Erythroblast (primary cell): Measurements from ENCODE around the gene CCDC80.

ENCODE experiments used
- GATA1 ChIP-seq: IDR thresholded peaks from 2 replicates; pipeline ENCODE4 v1.6.1; 2011; ENCODE audit warnings: low read depth, mild to moderate bottlenecking, control low read depth, low read length, moderate library complexity
- POLR2A ChIP-seq: IDR thresholded peaks from 2 replicates; pipeline ENCODE4 v1.6.1; 2011; ENCODE audit warnings: mild to moderate bottlenecking, low read length

GRCh38 chr3:112604536-112604935, 36.4 kb downstream of the CCDC80 start:
- no peak for TF ChIP-seq POLR2A
- TF ChIP-seq GATA1 = no peak
